NOMO-1 treated with dmso at 0.1 percent for 144 hours (cell line): ENCODE data around the gene DSG2.
"Not testable (repeated sequence)": the region's sequence is repeated elsewhere in the genome, so short reads cannot be mapped to it uniquely, and the experiment has no call there.

ENCODE experiments used
- DNase-seq: peaks from one replicate; lab custom pipeline; 2025; ENCODE audit not compliant: unreplicated experiment; lab: John Stamatoyannopoulos, UW

Gene DSG2

DNA sequence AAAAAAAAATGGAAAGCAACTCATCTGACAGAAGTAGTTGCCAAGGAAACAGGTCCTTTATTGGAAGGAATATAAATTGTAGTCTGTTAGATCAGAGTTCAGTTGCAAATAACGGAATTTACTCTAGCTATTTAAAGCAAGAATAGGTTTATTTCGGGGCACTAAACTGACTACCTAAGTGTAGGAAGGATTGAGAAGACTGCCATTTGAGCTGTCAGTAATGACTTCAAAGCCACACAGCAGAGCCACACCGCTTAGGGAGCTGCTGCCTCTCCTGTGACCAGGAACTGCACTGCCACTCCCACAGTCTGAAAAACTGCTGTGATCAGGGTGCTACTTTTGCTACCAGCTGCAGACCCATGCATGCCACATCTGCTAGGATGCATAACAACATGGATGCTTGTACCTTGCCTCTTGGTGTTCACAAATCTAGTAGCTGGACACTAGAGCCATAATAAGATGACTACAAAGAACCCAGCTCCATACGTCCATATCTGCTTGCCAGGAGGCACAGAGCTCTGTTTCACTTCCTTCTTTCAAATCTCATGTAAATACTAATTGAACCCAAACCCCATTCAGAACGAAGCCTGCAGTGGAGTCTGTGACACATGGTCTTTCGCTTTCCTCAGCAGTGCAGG is 2.2 kb downstream of the DSG2 start:
- DNase-seq: peak; percentile 37

DNA sequence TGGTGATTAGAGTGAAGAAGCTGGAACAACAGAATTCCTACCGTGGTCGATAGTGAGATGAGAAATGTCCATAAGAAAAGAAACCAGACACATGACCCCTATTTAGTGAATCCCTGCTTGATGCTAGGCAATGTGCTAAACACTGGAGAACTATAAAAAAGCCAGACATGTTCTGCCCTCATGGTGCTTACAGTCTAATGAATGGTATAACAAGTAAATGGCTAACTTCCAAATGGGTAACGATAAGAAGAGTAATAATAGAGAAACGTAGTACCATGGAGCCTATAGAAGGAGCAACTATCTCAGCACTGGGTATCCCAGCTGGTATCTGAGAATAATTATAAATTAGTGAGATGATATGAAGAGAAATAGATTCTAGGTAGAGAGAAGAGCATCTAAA is 5.0 kb downstream of the DSG2 start:
- no peak for DNase-seq

DNA sequence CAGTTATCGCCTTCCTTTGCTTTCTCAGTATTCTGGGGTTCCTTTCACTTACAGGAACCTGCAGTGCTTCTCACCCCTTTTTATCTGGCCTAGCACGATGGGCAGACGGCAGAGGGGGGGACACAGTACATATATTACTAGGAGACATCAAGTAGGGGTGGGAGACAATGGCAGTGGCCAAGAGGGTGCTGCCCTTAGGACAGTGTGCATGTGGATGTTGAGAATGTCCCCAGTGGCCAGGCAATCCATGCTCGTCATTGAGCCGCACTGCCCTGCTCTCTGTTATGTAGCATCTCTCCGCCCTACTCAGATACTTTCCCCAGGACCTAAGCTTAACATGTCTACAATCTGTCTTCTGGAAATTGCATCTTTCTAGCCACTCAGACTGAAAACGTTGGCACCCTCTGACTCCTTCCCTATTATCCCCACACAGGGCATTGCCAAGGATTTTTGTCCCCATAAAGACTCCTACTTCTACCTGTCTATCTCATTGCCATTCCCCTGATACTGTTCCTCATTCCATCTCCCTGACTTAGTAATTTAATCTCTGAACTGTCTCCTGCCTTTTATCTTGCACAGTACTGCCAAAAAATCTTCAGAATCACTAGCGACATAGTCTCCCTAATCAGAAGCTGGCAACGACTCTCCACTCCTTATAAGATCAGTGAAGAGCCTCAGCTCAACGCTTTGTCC is 6.6 kb downstream of the DSG2 start:
- DNase-seq: no peak

DNA sequence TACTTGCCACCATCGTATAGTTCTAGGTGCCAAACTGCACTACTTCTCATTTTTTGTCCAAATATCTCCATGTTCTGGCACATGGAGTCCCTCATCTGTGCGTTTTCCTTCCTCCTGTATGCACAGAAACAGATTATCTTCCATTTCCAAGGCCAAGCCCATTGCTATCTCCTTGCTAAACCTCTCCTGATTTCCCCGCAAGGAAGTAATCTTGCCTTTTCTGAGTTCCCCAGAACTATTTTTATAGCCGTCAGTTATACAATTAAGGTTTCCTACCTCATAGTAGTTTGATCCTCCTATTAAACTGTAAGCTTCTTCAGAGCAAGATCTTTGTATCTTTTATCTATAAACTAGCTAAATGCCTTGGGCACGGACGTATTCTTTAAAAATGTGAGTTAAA is 7.2 kb downstream of the DSG2 start:
- no peak for DNase-seq

DNA sequence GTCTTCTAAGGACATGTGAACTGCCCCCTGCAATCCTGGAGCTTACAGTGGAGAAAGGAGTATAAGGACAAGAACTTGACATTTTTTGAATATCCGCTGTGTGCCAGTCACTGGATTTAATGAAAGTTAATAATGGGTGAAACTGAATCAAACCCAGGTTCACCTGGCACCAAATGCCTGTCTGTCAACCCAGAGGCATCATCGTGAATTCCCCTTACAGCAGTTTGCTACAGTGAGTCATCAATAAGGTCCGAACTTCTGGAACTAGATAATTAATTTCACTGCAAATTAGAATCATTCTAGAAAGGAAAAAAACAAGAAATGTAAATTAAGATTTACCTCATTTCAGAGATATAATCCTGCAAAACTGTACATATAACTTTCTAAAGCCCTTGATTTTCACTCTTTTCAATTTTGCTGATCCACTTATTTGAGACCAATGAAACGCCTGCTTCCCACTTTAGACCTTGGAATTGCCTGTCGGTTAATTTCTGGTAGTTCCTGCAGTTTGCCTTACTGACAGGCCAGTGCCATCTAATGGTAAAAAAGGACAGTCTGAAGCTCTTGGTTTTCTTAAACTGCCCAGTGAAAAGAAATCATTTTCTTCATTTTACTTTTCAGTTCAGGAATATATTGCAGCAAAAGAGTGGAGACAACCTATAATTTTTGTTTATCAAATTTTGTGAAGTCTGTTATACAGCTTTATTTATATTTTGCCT is 8.2 kb downstream of the DSG2 start:
- DNase-seq: no peak

DNA sequence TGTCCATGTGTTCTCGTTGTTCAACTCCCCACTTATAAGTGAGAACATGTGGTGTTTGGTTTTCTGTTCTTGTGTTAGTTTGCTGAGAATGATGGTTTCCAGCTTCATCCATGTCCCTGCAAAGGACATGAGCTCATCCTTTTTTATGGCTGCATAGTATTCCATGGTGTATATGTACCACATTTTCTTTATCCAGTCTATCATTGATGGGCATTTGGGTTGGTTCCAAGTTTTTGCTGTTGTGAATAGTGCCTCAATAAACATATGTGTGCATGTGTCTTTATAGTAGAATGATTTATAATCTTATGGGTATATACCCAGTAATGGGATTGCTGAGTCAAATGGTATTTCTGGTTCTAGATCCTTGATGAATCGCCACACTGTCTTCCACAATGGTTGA is 9.1 kb downstream of the DSG2 start:
- DNase-seq: not testable (repeated sequence)

DNA sequence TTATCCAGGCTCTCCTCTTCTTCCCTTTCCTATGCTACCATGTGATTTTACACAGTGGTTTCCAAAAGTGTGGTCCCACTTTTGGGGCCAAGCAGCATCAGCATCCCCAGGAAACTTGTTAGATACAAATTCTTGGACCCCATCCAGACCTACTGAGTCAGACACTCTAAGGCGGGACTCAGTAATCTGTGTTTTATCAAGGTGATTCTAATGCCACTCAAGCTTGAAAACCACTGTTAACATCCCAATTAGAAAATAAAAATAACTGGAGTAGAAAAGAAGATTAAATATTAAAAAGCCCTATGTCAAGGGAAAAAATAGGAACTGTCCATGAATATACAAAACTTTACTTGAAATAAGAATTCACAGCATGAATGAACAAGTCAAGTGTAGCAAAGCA is 10.8 kb downstream of the DSG2 start:
- DNase-seq: no peak

DNA sequence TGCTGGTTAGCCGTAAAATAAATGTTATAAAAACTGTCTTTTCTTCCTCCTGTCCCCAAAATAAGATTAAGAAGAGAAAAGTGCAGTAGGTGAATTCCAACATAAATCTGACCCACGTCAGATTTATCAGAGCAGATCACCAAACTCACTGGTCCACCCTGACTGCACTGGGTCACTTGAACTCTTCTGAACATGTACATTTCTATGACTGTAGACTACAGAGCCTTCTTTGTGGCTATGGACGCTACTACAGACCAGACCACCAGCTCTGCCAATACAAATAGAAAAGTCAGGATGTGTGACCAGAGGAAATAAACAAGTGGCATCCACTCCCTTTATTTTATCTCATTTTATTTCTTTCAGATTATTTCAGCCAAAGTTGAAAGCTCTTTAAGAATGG is 11.6 kb downstream of the DSG2 start:
- DNase-seq: no peak

DNA sequence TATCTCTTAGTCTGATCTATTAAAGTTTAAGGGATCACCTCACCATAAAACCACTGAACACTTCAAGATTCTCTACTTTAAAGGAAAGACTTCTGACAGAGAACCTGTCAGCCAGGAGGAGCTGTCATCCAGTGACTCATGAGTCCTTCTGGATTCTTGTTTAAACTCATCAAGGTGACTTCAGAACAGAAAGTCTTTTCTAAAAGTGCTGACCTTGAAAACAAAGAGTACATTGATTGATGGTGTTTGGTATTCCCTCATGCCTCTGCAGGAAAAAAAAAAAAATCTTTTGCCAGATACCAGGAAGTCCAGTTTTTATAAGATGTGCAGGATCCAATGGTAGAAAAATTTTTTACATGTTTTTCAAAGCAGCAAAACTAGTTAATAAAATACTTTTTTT is 12.3 kb downstream of the DSG2 start:
- no peak for DNase-seq

DNA sequence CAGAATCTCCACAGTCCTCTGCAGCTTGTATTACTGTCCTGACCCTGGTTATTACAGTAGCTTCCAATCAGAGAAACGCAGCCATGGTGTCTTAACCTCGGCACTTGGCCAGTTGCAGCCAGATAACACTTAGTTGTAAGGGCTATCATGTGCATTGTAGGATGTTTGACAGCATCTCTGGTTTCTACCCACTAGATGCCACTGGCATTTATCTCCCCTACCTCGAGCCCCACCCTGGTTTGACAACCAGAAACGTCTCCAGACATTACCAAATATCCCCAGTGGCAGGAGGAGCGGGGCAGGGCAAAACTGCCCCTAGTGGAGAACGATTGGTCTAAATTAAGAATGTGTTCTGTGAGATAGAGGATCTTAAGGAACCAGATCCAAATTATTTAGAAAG is 13.1 kb downstream of the DSG2 start:
- DNase-seq: no peak

DNA sequence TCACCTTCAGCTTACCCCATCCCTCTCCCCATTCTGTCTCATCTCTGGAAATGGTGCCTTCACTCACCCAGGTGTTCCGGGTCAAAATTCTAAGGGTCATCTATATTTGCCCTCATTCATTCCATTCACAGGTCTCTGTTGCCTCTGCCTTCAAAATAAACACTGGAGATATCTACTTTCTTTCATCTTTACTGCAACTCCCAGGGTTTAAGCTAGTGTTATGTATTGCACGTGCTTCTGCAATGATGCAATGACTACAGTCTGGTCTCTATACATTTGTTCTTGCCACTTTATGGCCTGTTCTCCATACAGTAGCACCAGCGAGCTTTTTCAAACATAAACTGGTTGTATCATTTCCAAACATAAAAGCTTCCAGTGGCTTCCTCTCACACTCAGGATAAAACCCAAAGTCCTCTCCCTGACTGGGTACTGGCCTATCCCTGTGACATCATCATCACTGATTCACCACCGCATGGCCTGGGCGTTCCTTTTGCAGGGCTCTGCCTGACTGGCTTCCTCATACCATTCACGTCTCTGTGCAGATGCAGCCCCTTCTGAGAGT is 14.3 kb downstream of the DSG2 start:
- no peak for DNase-seq

DNA sequence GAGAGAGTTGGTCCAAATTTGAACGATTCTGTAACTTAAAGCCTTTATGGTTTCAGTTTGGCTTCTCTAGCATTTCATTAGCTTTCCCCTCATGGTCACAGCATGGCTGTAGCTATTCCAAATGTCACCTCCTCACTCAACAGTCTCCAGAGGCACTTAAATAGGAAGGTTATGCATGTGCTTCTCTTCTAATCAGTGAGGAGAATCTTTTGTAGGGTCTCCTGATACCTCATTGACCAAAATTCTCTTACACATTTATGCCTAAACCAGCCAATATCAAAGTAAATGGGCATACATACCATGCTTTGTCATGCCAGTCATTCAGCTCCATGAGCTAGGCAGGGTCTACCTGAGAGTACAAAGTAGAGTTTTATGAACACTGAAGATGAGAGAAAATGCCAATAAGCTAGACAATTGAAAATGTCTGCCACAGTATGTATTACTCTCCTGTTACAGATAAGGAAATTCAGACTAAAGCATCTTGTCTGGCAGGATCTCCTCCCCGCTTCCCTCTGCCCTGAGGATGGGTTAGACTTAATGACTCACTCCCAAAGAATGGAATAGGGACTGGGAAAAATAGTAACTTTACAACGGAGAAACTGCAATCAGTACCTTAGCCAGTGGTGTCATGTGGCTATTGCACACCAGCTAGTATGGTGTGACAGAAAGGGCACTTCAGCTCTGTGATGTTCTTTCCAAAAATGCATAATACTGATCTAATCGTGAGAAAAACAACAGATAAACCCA is 15.4 kb downstream of the DSG2 start:
- no peak for DNase-seq

DNA sequence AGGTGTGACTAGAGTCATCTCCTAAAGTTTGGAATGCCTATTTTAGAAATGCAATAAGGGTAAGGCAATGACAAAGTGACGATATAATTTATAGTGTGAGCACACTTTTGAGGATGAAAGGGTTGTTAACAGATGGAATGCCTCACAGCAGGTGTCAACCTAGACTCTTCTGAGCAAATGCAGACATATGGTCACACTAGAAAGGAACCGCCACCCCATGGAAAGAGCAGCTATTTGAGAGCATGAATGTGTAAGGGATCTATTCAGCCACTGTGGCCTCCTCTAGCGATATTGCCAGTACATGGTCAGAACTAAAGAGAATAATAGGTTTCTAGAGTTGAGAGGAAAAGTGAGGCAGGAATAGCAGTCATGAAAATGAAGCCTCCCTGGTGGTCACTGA is 18.5 kb downstream of the DSG2 start:
- no peak for DNase-seq

DNA sequence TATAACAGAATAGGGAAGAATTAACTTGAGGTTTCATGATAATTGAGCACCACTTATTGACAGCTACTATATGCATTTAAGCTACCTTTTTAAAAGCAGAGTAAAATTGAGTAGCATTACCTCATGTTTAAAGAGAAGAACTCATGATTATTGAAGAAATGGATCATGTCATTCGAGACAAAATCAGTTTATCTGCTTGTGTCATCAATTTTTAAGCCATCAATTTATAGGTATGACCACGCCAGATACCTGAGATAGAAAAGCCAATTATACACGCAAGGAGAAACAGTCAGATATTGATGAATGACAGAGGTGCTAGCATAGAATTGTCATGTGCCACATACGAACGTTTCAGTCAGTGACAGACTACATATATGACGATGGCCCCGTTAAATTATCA is 28.4 kb downstream of the DSG2 start:
- no peak for DNase-seq

DNA sequence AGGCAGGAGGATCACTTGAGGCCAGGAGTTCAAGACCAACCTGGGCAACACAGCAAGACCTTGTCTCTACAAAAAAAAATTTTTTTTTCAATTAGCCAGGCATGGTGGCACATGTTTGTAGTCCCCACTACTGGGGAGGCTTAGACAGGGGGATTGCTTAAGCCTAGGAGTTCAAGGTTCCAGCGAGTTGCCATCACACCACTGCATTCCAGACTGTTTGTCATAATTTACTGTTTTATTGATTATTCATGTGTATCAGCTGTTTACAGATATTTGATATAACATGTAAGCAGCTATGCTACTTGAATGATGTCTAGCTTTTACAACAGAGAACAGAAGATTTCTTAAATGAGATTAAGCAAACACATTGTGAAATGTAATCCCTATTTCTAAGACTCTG is 35.3 kb downstream of the DSG2 start:
- DNase-seq: no peak

DNA sequence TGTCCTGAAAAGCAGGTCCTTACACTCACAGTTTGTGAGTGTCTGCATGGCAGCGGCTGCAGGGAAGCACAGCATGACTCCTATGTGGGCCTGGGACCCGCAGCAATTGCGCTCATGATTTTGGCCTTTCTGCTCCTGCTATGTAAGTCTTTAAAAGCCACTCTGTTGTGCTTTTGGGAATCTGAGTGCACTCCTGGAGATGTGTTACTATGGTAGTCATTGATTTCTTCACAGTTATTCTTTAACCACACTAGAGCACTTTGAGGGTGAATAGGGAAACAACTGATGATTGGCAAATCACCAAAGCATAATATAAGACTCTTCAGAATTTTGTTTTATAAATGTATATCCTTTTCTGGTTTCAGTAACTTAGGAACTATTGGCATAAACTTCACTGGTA is 40.9 kb downstream of the DSG2 start:
- DNase-seq: no peak

DNA sequence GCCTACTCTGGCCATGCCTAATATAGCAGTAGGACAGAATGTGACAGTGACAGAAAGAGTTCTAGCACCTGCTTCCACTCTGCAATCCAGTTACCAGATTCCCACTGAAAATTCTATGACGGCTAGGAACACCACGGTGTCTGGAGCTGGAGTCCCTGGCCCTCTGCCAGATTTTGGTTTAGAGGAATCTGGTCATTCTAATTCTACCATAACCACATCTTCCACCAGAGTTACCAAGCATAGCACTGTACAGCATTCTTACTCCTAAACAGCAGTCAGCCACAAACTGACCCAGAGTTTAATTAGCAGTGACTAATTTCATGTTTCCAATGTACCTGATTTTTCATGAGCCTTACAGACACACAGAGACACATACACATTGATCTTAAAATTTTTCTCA is 48.5 kb downstream of the DSG2 start:
- DNase-seq: no peak

DNA sequence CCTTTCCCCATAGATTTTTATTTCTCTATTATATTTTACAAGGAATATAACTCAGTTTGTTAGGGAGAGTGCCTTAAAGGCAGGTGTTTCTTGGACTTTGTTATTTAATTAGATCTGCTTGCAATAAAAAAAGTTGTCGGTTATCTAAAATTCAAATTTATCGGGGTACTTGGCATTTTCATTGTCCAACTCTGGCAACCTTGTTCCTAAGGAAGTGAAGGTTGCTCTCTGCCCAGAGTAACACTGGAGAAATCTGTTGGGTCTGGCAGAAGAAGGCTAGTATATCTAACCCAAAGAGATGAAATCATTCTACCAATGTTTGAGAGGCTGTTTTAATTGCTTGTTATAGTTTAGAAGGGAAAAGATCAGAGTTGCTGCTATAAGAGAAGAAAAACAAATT is 50.9 kb downstream of the DSG2 start:
- DNase-seq: no peak

DNA sequence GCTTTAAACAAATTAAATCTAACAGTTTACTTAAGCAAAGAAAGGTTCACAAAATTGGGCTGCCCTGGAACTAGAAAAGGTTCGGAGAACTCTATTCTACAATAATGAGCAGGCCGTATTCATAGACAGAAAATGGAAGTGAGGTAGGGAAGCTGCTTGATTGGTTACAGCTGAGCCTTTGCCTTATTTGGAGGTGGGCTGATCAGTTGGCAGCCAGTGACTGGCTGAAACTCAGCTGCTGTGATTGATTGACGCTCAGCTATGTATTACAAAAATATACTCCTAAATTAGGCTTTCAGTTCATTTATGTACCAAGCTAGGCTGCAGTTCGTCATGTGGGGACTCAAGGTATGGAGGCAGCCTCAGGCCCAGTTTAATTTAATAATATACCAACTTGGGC is 51.4 kb downstream of the DSG2 start:
- no peak for DNase-seq

DNA sequence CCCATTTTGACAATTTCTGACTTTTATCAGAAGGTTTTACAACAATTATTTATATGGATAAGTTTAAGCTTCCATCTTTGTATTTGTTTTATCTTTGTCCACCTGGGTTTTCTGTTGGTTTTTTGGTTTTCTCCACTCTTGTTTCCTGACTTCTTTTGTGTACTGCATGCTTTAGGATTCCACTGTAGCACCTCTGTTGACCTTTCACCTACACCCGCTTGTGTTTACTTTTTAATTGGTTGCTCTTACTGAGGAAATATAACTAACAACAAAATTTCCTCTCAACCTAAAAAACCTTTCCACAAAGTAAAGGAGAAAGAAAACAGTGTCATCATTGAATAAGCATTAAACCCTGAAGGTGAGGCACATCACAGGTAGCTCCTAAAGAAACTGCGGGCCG is 53.9 kb downstream of the DSG2 start:
- no peak for DNase-seq

DNA sequence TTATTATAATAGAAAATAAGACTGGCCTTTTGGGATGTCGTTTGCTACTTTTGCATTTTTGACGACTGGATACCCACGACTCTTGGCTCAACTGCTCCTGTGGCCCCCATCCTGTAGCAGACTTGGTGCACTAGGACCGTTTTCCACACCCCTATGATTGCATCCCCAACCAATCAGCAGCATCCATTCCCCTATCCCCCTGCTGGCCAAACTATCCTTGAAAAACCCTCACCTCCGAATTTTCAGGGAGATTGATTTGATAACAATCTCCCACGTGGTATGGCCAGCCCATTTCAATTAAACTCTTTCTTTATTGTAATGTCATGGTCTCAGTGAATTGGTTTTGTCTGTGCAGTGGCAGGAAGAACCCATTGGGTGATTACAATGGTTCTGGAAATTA is 55.8 kb downstream of the DSG2 start:
- no peak for DNase-seq

DNA sequence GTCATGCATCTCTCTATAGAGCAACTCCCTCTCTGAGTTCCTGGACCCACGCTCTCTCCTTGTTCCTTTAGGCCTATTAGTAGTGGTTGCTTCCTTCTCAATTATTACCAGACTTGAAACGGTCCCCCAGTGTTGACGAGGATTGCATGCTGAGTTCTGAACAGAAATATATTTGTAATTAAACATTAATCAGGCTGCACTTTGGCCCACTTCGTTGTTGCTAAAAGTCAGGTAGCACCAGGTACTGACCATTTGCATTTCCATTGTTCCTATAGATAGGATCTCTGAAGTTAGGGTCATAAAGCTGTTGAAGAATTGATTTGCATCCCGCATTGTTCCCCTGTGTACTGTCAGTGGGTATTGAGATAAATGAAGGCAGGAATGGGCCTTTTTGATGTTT is 56.8 kb downstream of the DSG2 start:
- DNase-seq: no peak
